Measurements from ENCODE around the gene SPRR4. TPM values are rescaled to one million over a fixed set of nuclear protein-coding genes. Genes with fewer than 3 reads are reported as not detected.

SPRR4 gene, protein sequence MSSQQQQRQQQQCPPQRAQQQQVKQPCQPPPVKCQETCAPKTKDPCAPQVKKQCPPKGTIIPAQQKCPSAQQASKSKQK
- not detected in 2 replicates for total RNA-seq (2014; rRNA removed)
- Bru-seq, nascent RNA: not detected
- BruChase-seq, experiment 1, labeled RNA remaining after a 6-hour chase: not detected
- not detected for BruChase-seq, experiment 2, labeled RNA remaining after a 2-hour chase
- long read RNA-seq: 0 reads

DNA sequence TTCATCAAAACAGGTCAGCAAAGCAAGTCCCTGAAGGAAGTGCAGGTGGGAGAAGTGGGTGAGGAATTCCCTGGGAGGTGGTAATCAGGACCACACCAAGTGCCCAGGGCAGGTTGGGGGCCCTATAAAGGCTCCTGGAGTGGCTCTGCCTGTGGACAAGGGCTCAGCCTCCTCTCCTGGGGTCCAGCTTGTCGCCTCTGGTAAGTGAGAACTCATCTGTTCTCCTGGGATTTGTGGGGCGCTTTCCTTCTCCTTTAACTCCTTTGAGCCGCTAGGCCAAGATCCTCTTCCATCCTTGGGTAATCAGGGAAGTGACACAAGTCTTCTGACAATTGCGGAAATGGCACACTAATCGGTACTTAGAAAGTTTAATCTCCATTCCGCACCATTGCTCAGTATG lies at the start of gene SPRR4:
Gene SPRR4 (plus strand): TSS at position 154 of the 400 bp plus-strand sequence. CDS start 1,243 bp downstream, outside the sequence.
- intact Hi-C loops (cut with micrococcal nuclease): no loop called here
- no peaks in the 10 kb centered on the region for H3K9me2 ChIP-seq (replicated peaks; ENCODE audit: low read length)
- H3K79me2 ChIP-seq (ENCODE audit: low read length): no peaks in the 10 kb centered on the region
- H3K9ac ChIP-seq (ENCODE audit: low read length): no peak within 1 kb of the TSS
- POLR2A ChIA-PET (ENCODE audit: unreplicated experiment): no interaction called here
- H3K36me3 ChIP-seq (ENCODE audit: low read depth, low read length): no peaks in the 10 kb centered on the region
- H3K9me3 ChIP-seq (ENCODE audit: low read length): peaks cover 4% of the 10 kb centered on the region; the same call in 1 of the 2 replicates
- TF ChIP-seq EZH2phosphoT487 (IDR thresholded peaks at IDR 0.05; ENCODE audit: borderline replicate concordance, low read length): no peak
- TF ChIP-seq EZH2 (IDR thresholded peaks at IDR 0.05; ENCODE audit: low read length, unreplicated experiment): no peak
- TF ChIP-seq, protein P1, sequence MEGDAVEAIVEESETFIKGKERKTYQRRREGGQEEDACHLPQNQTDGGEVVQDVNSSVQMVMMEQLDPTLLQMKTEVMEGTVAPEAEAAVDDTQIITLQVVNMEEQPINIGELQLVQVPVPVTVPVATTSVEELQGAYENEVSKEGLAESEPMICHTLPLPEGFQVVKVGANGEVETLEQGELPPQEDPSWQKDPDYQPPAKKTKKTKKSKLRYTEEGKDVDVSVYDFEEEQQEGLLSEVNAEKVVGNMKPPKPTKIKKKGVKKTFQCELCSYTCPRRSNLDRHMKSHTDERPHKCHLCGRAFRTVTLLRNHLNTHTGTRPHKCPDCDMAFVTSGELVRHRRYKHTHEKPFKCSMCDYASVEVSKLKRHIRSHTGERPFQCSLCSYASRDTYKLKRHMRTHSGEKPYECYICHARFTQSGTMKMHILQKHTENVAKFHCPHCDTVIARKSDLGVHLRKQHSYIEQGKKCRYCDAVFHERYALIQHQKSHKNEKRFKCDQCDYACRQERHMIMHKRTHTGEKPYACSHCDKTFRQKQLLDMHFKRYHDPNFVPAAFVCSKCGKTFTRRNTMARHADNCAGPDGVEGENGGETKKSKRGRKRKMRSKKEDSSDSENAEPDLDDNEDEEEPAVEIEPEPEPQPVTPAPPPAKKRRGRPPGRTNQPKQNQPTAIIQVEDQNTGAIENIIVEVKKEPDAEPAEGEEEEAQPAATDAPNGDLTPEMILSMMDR (conservative IDR thresholded peaks at IDR 0.05; ENCODE audit: low read depth, low read length): no peak
- H3K4me2 ChIP-seq (ENCODE audit: low read length): no peak within 1 kb of the TSS
- no TSS peak for BruUV-seq (replicated peaks)
- no peak for DNase-seq
- no peak within 1 kb of the TSS for H3K4me3 ChIP-seq (ENCODE audit: low read length)
- no peak within 1 kb of the TSS for H2AFZ ChIP-seq (ENCODE audit: low read length)
- no peak within 1 kb of the TSS for H3K27ac ChIP-seq (ENCODE audit: low read length)
- H3K27me3 ChIP-seq (ENCODE audit: low read length): peaks cover 42% of the 10 kb centered on the region
- H3F3A ChIP-seq (ENCODE audit: low read length, unreplicated experiment): no peaks in the 10 kb centered on the region
- CTCF ChIA-PET: no interaction called here
- no peak for ATAC-seq
- H4K20me1 ChIP-seq (ENCODE audit: low read length): no peaks in the 10 kb centered on the region
- H3K4me1 ChIP-seq (ENCODE audit: insufficient read depth, low read length): peaks cover 9% of the 10 kb centered on the region; the same call in 1 of the 2 replicates

DNA sequence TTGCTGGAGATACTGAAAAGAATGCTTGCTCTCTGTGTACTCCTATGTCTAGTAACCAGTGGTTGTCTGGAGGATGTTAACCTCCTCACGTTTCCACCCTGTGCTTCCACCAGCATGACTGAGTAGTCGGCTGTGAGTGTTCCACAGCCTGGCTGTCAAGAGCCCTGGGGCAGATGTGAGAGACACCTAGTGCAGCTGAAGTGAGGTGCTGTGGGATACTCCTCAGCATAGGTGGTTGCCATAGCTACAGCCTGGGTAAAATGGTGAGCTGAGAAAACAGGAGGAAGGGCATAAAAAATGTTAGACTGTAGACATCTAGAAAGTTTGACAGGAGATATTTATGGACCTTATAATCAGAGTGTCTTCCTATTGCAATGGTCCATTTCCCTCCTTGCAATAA lies 46.3 kb upstream of the SPRR4 start:
- Histone ChIP-seq H3K9me3 (ENCODE audit: low read length) (no peaks in the 10 kb centered on the region), H3K9me2 (replicated peaks; ENCODE audit: low read length) (no peaks in the 10 kb centered on the region), H3K27ac (ENCODE audit: low read length) (no peak overlapping the region), H3K79me2 (ENCODE audit: low read length) (no peaks in the 10 kb centered on the region), H3K4me3 (ENCODE audit: low read length) (no peak overlapping the region), H3K4me1 (ENCODE audit: insufficient read depth, low read length) (no peaks in the 10 kb centered on the region), H4K20me1 (ENCODE audit: low read length) (no peaks in the 10 kb centered on the region), H2AFZ (ENCODE audit: low read length) (no peak overlapping the region), H3K4me2 (ENCODE audit: low read length) (no peak overlapping the region), H3K27me3 (ENCODE audit: low read length) (peaks cover 30% of the 10 kb centered on the region), H3K36me3 (ENCODE audit: low read depth, low read length) (no peaks in the 10 kb centered on the region), H3F3A (ENCODE audit: low read length, unreplicated experiment) (no peaks in the 10 kb centered on the region), H3K9ac (ENCODE audit: low read length) (no peak overlapping the region)
- ATAC-seq (no peak), DNase-seq (no peak)
- intact Hi-C loops (cut with micrococcal nuclease): no loop called here
- ChIA-PET POLR2A (ENCODE audit: unreplicated experiment) (no interaction called here), CTCF (no interaction called here)
- TF ChIP-seq EZH2phosphoT487 (IDR thresholded peaks at IDR 0.05; ENCODE audit: borderline replicate concordance, low read length) (no peak), EZH2 (IDR thresholded peaks at IDR 0.05; ENCODE audit: low read length, unreplicated experiment) (no peak)
- TF ChIP-seq, protein P1 (conservative IDR thresholded peaks at IDR 0.05; ENCODE audit: low read depth, low read length): no peak
- BruUV-seq (replicated peaks): no TSS peak

DNA sequence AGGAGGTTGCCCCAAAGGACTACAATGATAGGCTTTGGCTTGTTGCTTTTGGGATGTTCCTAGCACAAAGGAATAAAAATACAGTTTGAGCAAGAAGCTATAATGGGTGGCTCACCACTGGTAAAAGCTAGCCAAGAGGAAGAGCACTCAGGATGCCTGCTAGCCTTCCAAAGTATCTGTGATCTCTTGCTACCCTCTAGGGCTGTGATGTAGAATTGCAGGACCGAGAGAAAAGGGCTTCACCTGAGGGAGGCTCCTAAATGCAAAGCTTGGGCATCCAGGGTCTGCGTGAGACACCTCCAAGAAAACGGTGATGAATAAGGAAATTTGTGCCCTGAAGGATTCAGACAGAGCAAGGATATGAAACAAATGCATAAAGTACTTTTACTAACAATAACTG lies 44.4 kb upstream of the SPRR4 start:
- no peaks in the 10 kb centered on the region for H3F3A ChIP-seq (ENCODE audit: low read length, unreplicated experiment)
- no TSS peak for BruUV-seq (replicated peaks)
- H2AFZ ChIP-seq (ENCODE audit: low read length): no peak overlapping the region
- no peak overlapping the region for H3K4me2 ChIP-seq (ENCODE audit: low read length)
- no peak for TF ChIP-seq EZH2phosphoT487 (IDR thresholded peaks at IDR 0.05; ENCODE audit: borderline replicate concordance, low read length)
- TF ChIP-seq, protein P1 (conservative IDR thresholded peaks at IDR 0.05; ENCODE audit: low read depth, low read length): peak; percentile 85
- H3K79me2 ChIP-seq (ENCODE audit: low read length): no peaks in the 10 kb centered on the region
- ChIA-PET POLR2A (ENCODE audit: unreplicated experiment) (no interaction called here), CTCF (interaction anchor here (0.7 to 1.2 kb wide), 2 partner anchors 56 to 266 kb away, joined by 3 to 6 read pairs; no protein-coding TSS in a partner anchor)
- H3K27ac ChIP-seq (ENCODE audit: low read length): no peak overlapping the region
- ATAC-seq (peak; percentile 54), DNase-seq (peak; percentile 78)
- no peaks in the 10 kb centered on the region for H3K36me3 ChIP-seq (ENCODE audit: low read depth, low read length)
- no peak overlapping the region for H3K4me3 ChIP-seq (ENCODE audit: low read length)
- H3K4me1 ChIP-seq (ENCODE audit: insufficient read depth, low read length): no peaks in the 10 kb centered on the region
- H4K20me1 ChIP-seq (ENCODE audit: low read length): no peaks in the 10 kb centered on the region
- no peaks in the 10 kb centered on the region for H3K9me2 ChIP-seq (replicated peaks; ENCODE audit: low read length)
- H3K9ac ChIP-seq (ENCODE audit: low read length): no peak overlapping the region
- H3K27me3 ChIP-seq (ENCODE audit: low read length): peaks cover 24% of the 10 kb centered on the region
- H3K9me3 ChIP-seq (ENCODE audit: low read length): no peaks in the 10 kb centered on the region
- intact Hi-C loops (cut with micrococcal nuclease): loop anchor here (1.0 to 5.0 kb wide), 2 partner anchors 55 to 274 kb away; no protein-coding TSS in a partner anchor

All from PC-3 (cell line).